Measurements from ENCODE around the gene HDGF. TPM values are rescaled to one million over a fixed set of nuclear protein-coding genes. Genes with fewer than 3 reads are reported as not detected.

HDGF gene
- total and polyA plus RNA-seq, 2 experiments from 2014 or later: 106 to 251 TPM

DNA sequence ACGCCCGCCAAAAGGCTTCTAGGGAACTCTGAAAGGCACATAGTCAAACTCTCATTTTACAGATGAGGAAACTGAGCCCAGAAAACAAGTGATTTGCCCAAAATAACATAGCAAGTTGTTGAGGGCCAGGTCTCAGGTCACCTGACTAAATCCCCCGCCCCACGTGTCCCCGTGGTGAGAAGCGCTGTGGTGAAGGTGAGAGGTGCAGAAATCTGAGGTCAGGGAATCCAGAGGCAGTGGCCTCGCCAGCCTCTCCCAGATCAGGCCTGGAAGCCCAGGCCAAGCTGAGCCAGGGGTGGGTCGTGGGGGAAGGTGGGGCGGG lies 5.1 kb downstream of the HDGF start:
- Histone ChIP-seq H3K4me1 (ENCODE audit: insufficient read depth) (peaks cover 63% of the 10 kb centered on the region), H3K27ac (ENCODE audit: low read depth) (peak overlapping the region; percentile 100), H2AFZ (no peak overlapping the region), H3K27me3 (ENCODE audit: insufficient read depth) (no peaks in the 10 kb centered on the region), H3K4me3 (peak overlapping the region; percentile 88), H3K79me2 (replicated peaks; ENCODE audit: insufficient read depth) (peaks cover 62% of the 10 kb centered on the region), H4K20me1 (replicated peaks; ENCODE audit: insufficient read depth) (peaks cover 16% of the 10 kb centered on the region), H3K36me3 (ENCODE audit: insufficient read depth) (peaks cover 5% of the 10 kb centered on the region; the same call in 1 of the 2 replicates), H3K4me2 (peak overlapping the region; percentile 100), H3F3A (replicated peaks; ENCODE audit: low read depth) (peaks cover 44% of the 10 kb centered on the region), H3K9me2 (ENCODE audit: insufficient read depth) (no peaks in the 10 kb centered on the region)
- ATAC-seq (no peak), DNase-seq (ENCODE audit: low spot score) (no peak)
- peak overlapping the region; percentile 89 for H3K4me3 Mint-ChIP-seq
- peaks cover 65% of the 10 kb centered on the region for H3K4me1 Mint-ChIP-seq
- TF ChIP-seq ZNF331 (CRISPR knock-in tag; IDR thresholded peaks at IDR 0.05; ENCODE audit: low read depth): no peak
- TF ChIP-seq, protein P1, sequence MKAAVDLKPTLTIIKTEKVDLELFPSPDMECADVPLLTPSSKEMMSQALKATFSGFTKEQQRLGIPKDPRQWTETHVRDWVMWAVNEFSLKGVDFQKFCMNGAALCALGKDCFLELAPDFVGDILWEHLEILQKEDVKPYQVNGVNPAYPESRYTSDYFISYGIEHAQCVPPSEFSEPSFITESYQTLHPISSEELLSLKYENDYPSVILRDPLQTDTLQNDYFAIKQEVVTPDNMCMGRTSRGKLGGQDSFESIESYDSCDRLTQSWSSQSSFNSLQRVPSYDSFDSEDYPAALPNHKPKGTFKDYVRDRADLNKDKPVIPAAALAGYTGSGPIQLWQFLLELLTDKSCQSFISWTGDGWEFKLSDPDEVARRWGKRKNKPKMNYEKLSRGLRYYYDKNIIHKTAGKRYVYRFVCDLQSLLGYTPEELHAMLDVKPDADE (IDR thresholded peaks at IDR 0.05): no peak
- no peak for TF ChIP-seq ZNF114 (CRISPR knock-in tag; IDR thresholded peaks at IDR 0.05)
- no peak for TF ChIP-seq EZH2phosphoT487 (IDR thresholded peaks at IDR 0.05; ENCODE audit: unreplicated experiment)
- TF ChIP-seq, protein P2, sequence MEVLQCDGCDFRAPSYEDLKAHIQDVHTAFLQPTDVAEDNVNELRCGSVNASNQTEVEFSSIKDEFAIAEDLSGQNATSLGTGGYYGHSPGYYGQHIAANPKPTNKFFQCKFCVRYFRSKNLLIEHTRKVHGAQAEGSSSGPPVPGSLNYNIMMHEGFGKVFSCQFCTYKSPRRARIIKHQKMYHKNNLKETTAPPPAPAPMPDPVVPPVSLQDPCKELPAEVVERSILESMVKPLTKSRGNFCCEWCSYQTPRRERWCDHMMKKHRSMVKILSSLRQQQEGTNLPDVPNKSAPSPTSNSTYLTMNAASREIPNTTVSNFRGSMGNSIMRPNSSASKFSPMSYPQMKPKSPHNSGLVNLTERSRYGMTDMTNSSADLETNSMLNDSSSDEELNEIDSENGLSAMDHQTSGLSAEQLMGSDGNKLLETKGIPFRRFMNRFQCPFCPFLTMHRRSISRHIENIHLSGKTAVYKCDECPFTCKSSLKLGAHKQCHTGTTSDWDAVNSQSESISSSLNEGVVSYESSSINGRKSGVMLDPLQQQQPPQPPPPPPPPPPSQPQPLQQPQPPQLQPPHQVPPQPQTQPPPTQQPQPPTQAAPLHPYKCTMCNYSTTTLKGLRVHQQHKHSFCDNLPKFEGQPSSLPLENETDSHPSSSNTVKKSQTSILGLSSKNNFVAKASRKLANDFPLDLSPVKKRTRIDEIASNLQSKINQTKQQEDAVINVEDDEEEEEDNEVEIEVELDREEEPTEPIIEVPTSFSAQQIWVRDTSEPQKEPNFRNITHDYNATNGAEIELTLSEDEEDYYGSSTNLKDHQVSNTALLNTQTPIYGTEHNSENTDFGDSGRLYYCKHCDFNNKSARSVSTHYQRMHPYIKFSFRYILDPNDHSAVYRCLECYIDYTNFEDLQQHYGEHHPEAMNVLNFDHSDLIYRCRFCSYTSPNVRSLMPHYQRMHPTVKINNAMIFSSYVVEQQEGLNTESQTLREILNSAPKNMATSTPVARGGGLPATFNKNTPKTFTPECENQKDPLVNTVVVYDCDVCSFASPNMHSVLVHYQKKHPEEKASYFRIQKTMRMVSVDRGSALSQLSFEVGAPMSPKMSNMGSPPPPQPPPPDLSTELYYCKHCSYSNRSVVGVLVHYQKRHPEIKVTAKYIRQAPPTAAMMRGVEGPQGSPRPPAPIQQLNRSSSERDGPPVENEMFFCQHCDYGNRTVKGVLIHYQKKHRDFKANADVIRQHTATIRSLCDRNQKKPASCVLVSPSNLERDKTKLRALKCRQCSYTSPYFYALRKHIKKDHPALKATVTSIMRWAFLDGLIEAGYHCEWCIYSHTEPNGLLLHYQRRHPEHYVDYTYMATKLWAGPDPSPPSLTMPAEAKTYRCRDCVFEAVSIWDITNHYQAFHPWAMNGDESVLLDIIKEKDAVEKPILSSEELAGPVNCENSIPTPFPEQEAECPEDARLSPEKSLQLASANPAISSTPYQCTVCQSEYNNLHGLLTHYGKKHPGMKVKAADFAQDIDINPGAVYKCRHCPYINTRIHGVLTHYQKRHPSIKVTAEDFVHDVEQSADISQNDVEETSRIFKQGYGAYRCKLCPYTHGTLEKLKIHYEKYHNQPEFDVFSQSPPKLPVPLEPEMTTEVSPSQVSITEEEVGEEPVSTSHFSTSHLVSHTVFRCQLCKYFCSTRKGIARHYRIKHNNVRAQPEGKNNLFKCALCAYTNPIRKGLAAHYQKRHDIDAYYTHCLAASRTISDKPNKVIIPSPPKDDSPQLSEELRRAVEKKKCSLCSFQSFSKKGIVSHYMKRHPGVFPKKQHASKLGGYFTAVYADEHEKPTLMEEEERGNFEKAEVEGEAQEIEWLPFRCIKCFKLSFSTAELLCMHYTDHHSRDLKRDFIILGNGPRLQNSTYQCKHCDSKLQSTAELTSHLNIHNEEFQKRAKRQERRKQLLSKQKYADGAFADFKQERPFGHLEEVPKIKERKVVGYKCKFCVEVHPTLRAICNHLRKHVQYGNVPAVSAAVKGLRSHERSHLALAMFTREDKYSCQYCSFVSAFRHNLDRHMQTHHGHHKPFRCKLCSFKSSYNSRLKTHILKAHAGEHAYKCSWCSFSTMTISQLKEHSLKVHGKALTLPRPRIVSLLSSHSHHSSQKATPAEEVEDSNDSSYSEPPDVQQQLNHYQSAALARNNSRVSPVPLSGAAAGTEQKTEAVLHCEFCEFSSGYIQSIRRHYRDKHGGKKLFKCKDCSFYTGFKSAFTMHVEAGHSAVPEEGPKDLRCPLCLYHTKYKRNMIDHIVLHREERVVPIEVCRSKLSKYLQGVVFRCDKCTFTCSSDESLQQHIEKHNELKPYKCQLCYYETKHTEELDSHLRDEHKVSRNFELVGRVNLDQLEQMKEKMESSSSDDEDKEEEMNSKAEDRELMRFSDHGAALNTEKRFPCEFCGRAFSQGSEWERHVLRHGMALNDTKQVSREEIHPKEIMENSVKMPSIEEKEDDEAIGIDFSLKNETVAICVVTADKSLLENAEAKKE (CRISPR knock-in tag; IDR thresholded peaks at IDR 0.05): no peak
- H3K36me3 Mint-ChIP-seq (ENCODE audit: low read depth): peaks cover 62% of the 10 kb centered on the region
- H3K27me3 Mint-ChIP-seq (ENCODE audit: insufficient read depth, low read depth, poor library complexity): peaks cover 25% of the 10 kb centered on the region
- H3K9me3 Mint-ChIP-seq: no peaks in the 10 kb centered on the region; the same call in 1 of the 3 replicates
- peak overlapping the region; percentile 100 for H3K27ac Mint-ChIP-seq

- peaks cover 44% of the 10 kb centered on the region for H3F3A ChIP-seq (replicated peaks; ENCODE audit: low read depth)
- no peaks in the 10 kb centered on the region for H3K9me2 ChIP-seq (ENCODE audit: insufficient read depth)
- Mint-ChIP-seq H3K9me3 (no peaks in the 10 kb centered on the region; the same call in 1 of the 3 replicates), H3K4me1 (peaks cover 67% of the 10 kb centered on the region), H3K4me3 (peak overlapping the region; percentile 89), H3K36me3 (ENCODE audit: low read depth) (peaks cover 64% of the 10 kb centered on the region), H3K27me3 (ENCODE audit: insufficient read depth, low read depth, poor library complexity) (peaks cover 28% of the 10 kb centered on the region), H3K27ac (peak overlapping the region; percentile 100)
- peak overlapping the region; percentile 88 for H3K4me3 ChIP-seq
- peak overlapping the region; percentile 100 for H3K27ac ChIP-seq (ENCODE audit: low read depth)
- peaks cover 5% of the 10 kb centered on the region; the same call in 1 of the 2 replicates for H3K36me3 ChIP-seq (ENCODE audit: insufficient read depth)
- peak overlapping the region; percentile 100 for H3K4me2 ChIP-seq
- DNase-seq (ENCODE audit: low spot score): no peak
- peaks cover 59% of the 10 kb centered on the region for H3K79me2 ChIP-seq (replicated peaks; ENCODE audit: insufficient read depth)
- no peaks in the 10 kb centered on the region for H3K27me3 ChIP-seq (ENCODE audit: insufficient read depth)
- no peak overlapping the region for H2AFZ ChIP-seq
- no peak for ATAC-seq
- peaks cover 16% of the 10 kb centered on the region for H4K20me1 ChIP-seq (replicated peaks; ENCODE audit: insufficient read depth)
- peaks cover 63% of the 10 kb centered on the region for H3K4me1 ChIP-seq (ENCODE audit: insufficient read depth)
- no peak for TF ChIP-seq STAT1 (IDR thresholded peaks at IDR 0.05; ENCODE audit: unreplicated experiment)
These were observed 5.6 kb downstream of the HDGF start for GRCh38 chr1:156745881-156746280.

All from GM23338 (cell line).